Muscle of leg (tissue), 11 donors: ENCODE data around the gene DYRK2. TPM values are rescaled to one million over a fixed set of nuclear protein-coding genes. Genes with fewer than 3 reads are reported as not detected.

Source experiments
- DNase-seq: peaks from one replicate; pipeline ENCODE4 v3.0.0; 2013
- H3K27ac ChIP-seq: one replicate; pipeline ENCODE4 v1.5.1; 2013; ENCODE audit warnings: mild to moderate bottlenecking, low read length, control low read depth
- H3K27me3 ChIP-seq: one replicate; pipeline ENCODE4 v1.6.1; 2013; ENCODE audit warnings: low read length; ENCODE audit not compliant: control insufficient read depth, insufficient read depth
- H3K36me3 ChIP-seq: one replicate; pipeline ENCODE4 v1.6.1; 2013; ENCODE audit warnings: low read length; ENCODE audit not compliant: control insufficient read depth, insufficient read depth
- H3K4me1 ChIP-seq: one replicate; pipeline ENCODE4 v1.6.1; 2013; ENCODE audit warnings: low read length; ENCODE audit not compliant: control insufficient read depth, insufficient read depth
- H3K4me3 ChIP-seq: one replicate; pipeline ENCODE4 v1.5.1; 2013; ENCODE audit warnings: low read length, control low read depth
- H3K9me3 ChIP-seq: replicated peaks from 2 replicates; pipeline ENCODE4 v1.6.1; 2013; ENCODE audit warnings: low read depth, low read length; ENCODE audit not compliant: control insufficient read depth
- whole genome bisulfite sequencing: methylation state at CpG from one replicate; pipeline ENCODE4 v1.1.5; 2013; ENCODE audit warnings: missing lambda C conversion rate; ENCODE audit not compliant: insufficient coverage; 5-methylcytosine and 5-hydroxymethylcytosine counted together
- polyA plus RNA-seq, 8 donors: library from polyadenylated mRNA; unstranded; fragments of 120-200 nt; gene quantifications; one replicate each; pipeline versions ENCODE4 v1.2.1 to v1.2.3, GENCODE V29; 2013; ENCODE audit warnings: inconsistent platforms in 1 of 8, low replicate concordance in 1 of 8; ENCODE audit not compliant: insufficient read length in 8 of 8, insufficient read depth in 1 of 8
- total RNA-seq: library from RNA; stranded (reverse); fragments of 120-200 nt; gene quantifications from one replicate; pipeline ENCODE4 v1.2.4, GENCODE V29; 2013

The DYRK2 gene
- total and polyA plus RNA-seq, 9 donors = 35.5 to 56.1 (median 51.6) TPM

DNA sequence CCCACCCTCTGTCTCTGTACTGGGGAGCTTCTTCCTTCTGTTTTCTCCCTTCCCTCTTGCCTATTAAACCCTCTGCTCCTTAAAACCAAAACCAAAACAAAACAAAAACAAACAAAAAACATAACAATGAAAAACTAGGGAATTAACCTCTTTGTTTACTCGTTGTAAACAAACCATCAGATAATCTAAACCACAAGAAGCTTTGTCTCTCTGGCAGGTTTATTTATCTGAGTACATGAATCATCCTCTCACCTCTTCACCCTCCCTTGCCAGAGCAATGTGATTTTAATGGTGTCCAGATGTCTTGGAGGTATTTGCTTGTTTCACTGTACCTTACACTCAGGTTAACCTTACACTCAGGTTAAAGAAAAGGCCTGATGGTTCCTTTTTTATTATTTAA, 66.1 kb downstream of the DYRK2 start:
- Histone ChIP-seq H3K9me3 (no peaks in the 10 kb centered on the region), H3K4me1 (no peaks in the 10 kb centered on the region), H3K36me3 (no peaks in the 10 kb centered on the region), H3K27ac (no peak overlapping the region), H3K4me3 (no peak overlapping the region), H3K27me3 (no peaks in the 10 kb centered on the region)
- no peak for DNase-seq
- WGBS = no CpG with 5 or more reads among the region's 1 CpG
